Measurements from ENCODE around the gene VWCE.
"Not testable (repeated sequence)": the region's sequence is repeated elsewhere in the genome, so short reads cannot be mapped to it uniquely, and the experiment has no call there.

- TF ChIP-seq, protein P1, sequence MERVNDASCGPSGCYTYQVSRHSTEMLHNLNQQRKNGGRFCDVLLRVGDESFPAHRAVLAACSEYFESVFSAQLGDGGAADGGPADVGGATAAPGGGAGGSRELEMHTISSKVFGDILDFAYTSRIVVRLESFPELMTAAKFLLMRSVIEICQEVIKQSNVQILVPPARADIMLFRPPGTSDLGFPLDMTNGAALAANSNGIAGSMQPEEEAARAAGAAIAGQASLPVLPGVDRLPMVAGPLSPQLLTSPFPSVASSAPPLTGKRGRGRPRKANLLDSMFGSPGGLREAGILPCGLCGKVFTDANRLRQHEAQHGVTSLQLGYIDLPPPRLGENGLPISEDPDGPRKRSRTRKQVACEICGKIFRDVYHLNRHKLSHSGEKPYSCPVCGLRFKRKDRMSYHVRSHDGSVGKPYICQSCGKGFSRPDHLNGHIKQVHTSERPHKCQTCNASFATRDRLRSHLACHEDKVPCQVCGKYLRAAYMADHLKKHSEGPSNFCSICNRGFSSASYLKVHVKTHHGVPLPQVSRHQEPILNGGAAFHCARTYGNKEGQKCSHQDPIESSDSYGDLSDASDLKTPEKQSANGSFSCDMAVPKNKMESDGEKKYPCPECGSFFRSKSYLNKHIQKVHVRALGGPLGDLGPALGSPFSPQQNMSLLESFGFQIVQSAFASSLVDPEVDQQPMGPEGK (CRISPR knock-in tag; IDR thresholded peaks at IDR 0.05; ENCODE audit: borderline replicate concordance) = not testable (repeated sequence)
- not testable (repeated sequence) for TF ChIP-seq CSDC2 (CRISPR knock-in tag; IDR thresholded peaks at IDR 0.05); ARNTL (CRISPR knock-in tag; IDR thresholded peaks at IDR 0.05; ENCODE audit: borderline replicate concordance, low read depth); BACH2 (CRISPR knock-in tag; IDR thresholded peaks at IDR 0.05; ENCODE audit: borderline replicate concordance); ESRRG (CRISPR knock-in tag; IDR thresholded peaks at IDR 0.05); ZFP3 (CRISPR knock-in tag; IDR thresholded peaks at IDR 0.05)
These were observed 64.1 kb downstream of the VWCE start for GRCh38 chr11:61231033-61231432.
